Upper lobe of right lung (tissue), 1 donor: ENCODE results near the gene TFF3. TPM values are rescaled to one million over a fixed set of nuclear protein-coding genes. Genes with fewer than 3 reads are reported as not detected.
"Not testable (repeated sequence)": the region's sequence is repeated elsewhere in the genome, so short reads cannot be mapped to it uniquely, and the experiment has no call there.

Experiments
- ATAC-seq: fragments of 200-7000 bp; cut with Tn5 transposase; one replicate; pipeline ENCODE4 v1.9.1; 2020; ENCODE audit warnings: mild to moderate bottlenecking, moderate library complexity
- DNase-seq: peaks from one replicate; pipeline ENCODE4 v3.0.0-alpha.2; 2020
- H3K27ac ChIP-seq: fragments of 200-600 bp; one replicate; pipeline ENCODE4 v1.8.0; 2022
- H3K27me3 ChIP-seq: fragments of 200-600 bp; one replicate; pipeline ENCODE4 v1.8.0; 2022; ENCODE audit warnings: mild to moderate bottlenecking
- H3K36me3 ChIP-seq: fragments of 200-600 bp; one replicate; pipeline ENCODE4 v1.8.0; 2022
- H3K4me1 ChIP-seq: fragments of 200-600 bp; one replicate; pipeline ENCODE4 v1.8.0; 2022
- H3K4me3 ChIP-seq: fragments of 200-600 bp; one replicate; pipeline ENCODE4 v1.8.0; 2022; ENCODE audit warnings: mild to moderate bottlenecking
- H3K9me3 ChIP-seq: fragments of 200-600 bp; one replicate; pipeline ENCODE4 v1.8.0; 2022
- intact Hi-C: fragments of 100-400 bp; cut with DNase I; formaldehyde crosslinking; loops from one replicate; pipeline ENCODE4 v1.11.0; 2022
- total RNA-seq: library from RNA; stranded (reverse); fragmentation: NEBNext Ultra II Directional; extraction: Animal tissue kit (Norgen Biotek cat#: 25700); gene quantifications from one replicate; pipeline ENCODE4 v1.2.1, GENCODE V29; 2021
- TF ChIP-seq, protein P1 (sequence below): fragments of 200-600 bp; IDR thresholded peaks from one replicate; pipeline ENCODE4 v1.8.0; 2022; ENCODE audit warnings: antibody characterized with exemption
- donor health status: DM: no; HTN: yes; CAD: no; lungs with severe emphysema.

TFF3 gene
- total RNA-seq, 1 donor from 2014 or later = 19.6 TPM

DNA sequence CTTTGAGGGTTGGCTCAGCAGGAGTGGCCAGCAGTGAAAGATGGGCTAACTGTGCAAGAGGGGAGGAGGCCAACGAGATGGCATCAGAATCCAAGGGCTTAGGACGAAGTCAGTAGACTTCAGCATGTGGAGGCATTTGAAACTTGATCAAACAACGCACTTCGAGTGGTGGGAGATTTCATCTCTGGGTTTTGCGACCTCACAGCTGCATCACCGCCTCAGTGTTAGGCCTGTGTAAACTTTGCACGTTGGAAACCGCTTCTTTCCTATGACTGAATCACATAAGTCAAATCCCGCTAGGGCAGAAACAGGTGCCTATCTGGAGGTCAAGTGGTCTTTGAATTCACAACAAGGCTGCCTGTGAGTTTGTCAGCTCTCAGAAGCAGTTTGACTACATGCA, 17.8 kb downstream of the TFF3 start:
- Histone ChIP-seq H3K27ac (no peak overlapping the region), H3K36me3 (peaks cover 7% of the 10 kb centered on the region), H3K4me3 (no peak overlapping the region), H3K9me3 (no peaks in the 10 kb centered on the region), H3K27me3 (no peaks in the 10 kb centered on the region), H3K4me1 (peaks cover 16% of the 10 kb centered on the region)
- TF ChIP-seq, protein P1, sequence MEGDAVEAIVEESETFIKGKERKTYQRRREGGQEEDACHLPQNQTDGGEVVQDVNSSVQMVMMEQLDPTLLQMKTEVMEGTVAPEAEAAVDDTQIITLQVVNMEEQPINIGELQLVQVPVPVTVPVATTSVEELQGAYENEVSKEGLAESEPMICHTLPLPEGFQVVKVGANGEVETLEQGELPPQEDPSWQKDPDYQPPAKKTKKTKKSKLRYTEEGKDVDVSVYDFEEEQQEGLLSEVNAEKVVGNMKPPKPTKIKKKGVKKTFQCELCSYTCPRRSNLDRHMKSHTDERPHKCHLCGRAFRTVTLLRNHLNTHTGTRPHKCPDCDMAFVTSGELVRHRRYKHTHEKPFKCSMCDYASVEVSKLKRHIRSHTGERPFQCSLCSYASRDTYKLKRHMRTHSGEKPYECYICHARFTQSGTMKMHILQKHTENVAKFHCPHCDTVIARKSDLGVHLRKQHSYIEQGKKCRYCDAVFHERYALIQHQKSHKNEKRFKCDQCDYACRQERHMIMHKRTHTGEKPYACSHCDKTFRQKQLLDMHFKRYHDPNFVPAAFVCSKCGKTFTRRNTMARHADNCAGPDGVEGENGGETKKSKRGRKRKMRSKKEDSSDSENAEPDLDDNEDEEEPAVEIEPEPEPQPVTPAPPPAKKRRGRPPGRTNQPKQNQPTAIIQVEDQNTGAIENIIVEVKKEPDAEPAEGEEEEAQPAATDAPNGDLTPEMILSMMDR = no peak
- intact Hi-C loops = no loop called here
- DNase-seq = no peak
- ATAC-seq = no peak

DNA sequence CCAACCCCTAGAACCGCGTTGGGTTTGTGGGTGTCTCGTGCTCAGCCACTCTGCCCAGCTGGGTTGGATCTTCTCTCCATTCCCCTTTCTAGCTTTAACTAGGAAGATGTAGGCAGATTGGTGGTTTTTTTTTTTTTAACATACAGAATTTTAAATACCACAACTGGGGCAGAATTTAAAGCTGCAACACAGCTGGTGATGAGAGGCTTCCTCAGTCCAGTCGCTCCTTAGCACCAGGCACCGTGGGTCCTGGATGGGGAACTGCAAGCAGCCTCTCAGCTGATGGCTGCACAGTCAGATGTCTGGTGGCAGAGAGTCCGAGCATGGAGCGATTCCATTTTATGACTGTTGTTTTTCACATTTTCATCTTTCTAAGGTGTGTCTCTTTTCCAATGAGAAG, 18.7 kb downstream of the TFF3 start:
- intact Hi-C loops = no loop called here
- Histone ChIP-seq H3K4me1 (peaks cover 12% of the 10 kb centered on the region), H3K4me3 (no peak overlapping the region), H3K9me3 (no peaks in the 10 kb centered on the region), H3K27me3 (no peaks in the 10 kb centered on the region), H3K27ac (no peak overlapping the region), H3K36me3 (peaks cover 7% of the 10 kb centered on the region)
- no peak for DNase-seq
- ATAC-seq = no peak
- TF ChIP-seq, protein P1 = no peak

DNA sequence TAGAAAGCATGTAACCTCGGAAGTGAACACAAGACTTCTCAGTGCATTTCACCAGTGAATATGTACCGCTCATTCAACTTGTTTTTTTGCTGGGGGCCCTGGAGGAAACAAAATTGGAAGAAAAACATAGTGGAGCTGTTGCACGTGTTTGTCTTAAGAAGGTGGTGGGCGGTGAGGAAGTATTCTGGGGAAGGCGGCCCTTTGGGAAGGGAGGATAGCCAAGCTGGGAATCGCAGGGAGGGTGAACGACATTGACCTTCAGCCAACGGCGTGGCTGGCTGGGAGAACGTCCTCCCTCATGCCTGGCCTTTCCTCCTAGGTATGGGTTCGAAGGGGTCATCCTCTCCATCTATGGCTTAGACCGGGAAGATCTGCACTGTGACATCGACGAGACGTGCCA, 19.4 kb downstream of the TFF3 start:
- peaks cover 9% of the 10 kb centered on the region for H3K4me1 ChIP-seq
- DNase-seq = no peak
- H3K36me3 ChIP-seq = peaks cover 7% of the 10 kb centered on the region
- H3K27ac ChIP-seq = no peak overlapping the region
- no peaks in the 10 kb centered on the region for H3K9me3 ChIP-seq
- ATAC-seq = no peak
- no peak overlapping the region for H3K4me3 ChIP-seq
- no peaks in the 10 kb centered on the region for H3K27me3 ChIP-seq
- TF ChIP-seq, protein P1 = no peak
- intact Hi-C loops = no loop called here

DNA sequence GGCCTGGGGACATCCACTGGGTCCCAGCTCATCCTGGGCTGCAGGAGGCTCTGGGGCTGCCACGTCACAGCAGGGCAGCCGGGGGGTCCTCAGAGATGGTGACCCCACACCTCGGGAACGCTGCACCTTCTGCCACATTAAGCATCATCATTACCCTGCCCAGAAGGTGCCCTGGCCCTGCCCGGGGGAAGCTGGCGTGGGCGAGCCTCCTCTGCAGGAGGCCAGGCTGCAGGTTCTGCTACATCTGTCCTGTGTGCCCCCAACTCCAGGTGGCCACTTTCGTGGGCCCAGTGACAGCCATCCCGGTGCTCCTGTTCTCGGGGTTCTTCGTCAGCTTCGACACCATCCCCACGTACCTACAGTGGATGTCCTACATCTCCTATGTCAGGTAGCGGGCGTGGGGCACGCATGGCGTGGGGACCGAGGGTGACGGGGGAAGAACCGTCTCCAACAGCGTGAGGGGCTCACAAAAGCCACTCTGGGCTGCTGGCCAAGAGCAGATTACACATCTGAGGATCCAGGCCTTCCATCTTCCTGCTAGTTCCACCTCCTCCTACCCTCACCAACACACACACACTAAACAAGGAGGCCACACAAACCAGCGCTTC, 20.8 kb downstream of the TFF3 start:
- Histone ChIP-seq H3K4me3 (no peak overlapping the region), H3K4me1 (no peaks in the 10 kb centered on the region), H3K27ac (no peak overlapping the region), H3K27me3 (no peaks in the 10 kb centered on the region), H3K9me3 (no peaks in the 10 kb centered on the region), H3K36me3 (peaks cover 7% of the 10 kb centered on the region)
- TF ChIP-seq, protein P1 = no peak
- no peak for ATAC-seq
- no peak for DNase-seq
- intact Hi-C loops = no loop called here

DNA sequence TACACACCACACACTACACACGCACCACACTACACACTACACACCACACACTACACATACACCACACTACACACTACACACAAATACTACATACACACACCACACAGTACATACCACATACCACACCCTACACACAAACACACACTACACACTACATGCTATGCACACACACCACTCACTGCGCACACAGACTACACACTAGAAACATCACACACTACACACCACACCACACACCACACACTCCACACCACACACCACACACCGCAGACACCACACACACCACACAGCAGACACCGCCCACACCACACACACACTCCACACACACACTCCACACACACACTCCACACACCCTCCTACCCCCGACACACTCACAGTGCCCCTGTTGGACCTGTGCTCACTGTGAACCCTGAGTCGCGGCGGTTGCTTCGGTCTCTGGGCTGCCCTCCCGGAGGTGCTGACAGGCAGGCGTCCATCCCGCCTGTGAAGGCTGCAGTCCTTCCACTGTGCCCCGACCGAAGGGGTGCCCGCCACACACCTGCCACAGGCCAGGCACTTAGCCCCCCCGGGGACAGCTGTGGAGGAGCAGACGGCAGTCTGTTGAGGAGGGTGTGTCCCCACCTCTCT, 21.4 kb downstream of the TFF3 start:
- Histone ChIP-seq H3K27ac (no peak overlapping the region), H3K4me1 (no peaks in the 10 kb centered on the region), H3K4me3 (no peak overlapping the region), H3K9me3 (no peaks in the 10 kb centered on the region), H3K27me3 (no peaks in the 10 kb centered on the region), H3K36me3 (peaks cover 7% of the 10 kb centered on the region)
- intact Hi-C loops = no loop called here
- no peak for DNase-seq
- no peak for ATAC-seq
- TF ChIP-seq, protein P1 = no peak

DNA sequence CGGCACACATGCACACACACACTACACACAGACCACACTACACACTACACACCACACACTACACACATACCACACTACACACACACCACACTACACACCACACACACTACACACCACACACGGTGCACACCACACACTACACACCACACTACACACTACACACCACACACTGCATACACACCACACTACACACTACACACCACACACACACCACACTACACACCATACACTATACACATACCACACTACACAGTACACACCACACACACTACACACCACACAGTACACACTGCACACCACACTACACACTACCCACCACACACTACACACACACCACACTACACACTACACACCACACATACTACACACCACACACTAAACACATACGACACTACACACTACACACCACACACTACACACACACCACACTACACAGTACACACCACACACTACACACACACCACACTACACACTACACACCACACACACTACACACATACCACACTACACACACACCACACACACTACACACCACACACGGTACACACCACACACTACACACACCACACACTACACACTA, 22.6 kb downstream of the TFF3 start:
- ATAC-seq, DNase-seq, H3K9me3 ChIP-seq, H3K4me3 ChIP-seq, H3K4me1 ChIP-seq, H3K27me3 ChIP-seq, intact Hi-C loops, H3K27ac ChIP-seq: not testable (repeated sequence)
- peaks cover 14% of the 10 kb centered on the region for H3K36me3 ChIP-seq
